GM23338 (cell line): Measurements from ENCODE around the gene CPSF4L. TPM values are rescaled to one million over a fixed set of nuclear protein-coding genes. Genes with fewer than 3 reads are reported as not detected.

Experiments used
- ATAC-seq: fragments of 200-7000 bp; cut with Tn5 transposase; 3 replicates; pipeline ENCODE4 v1.9.1; 2020
- DNase-seq: peaks from one replicate; pipeline ENCODE4 v3.0.0-alpha.2; 2015; ENCODE audit warnings: low spot score
- H2AFZ ChIP-seq: fragments of 200-600 bp; sonication (generic); 2 replicates; pipeline ENCODE4 v1.8.0; 2016; ENCODE audit warnings: antibody characterized with exemption, mild to moderate bottlenecking, moderate library complexity
- H3F3A ChIP-seq: fragments of 200-600 bp; sonication (generic); replicated peaks from 2 replicates; pipeline ENCODE4 v1.8.0; 2017; ENCODE audit warnings: antibody characterized with exemption, mixed run types, low read depth
- H3K27ac ChIP-seq: fragments of 200-600 bp; sonication (generic); 2 replicates; pipeline ENCODE4 v1.6.1; 2016; ENCODE audit warnings: low read depth
- H3K27me3 ChIP-seq: fragments of 200-600 bp; sonication (generic); 2 replicates; pipeline ENCODE4 v1.8.0; 2016; ENCODE audit warnings: mild to moderate bottlenecking, mixed run types, moderate library complexity; ENCODE audit not compliant: insufficient read depth
- H3K36me3 ChIP-seq: fragments of 200-600 bp; sonication (generic); 2 replicates; pipeline ENCODE4 v1.8.0; 2016; ENCODE audit warnings: mild to moderate bottlenecking; ENCODE audit not compliant: insufficient read depth
- H3K4me1 ChIP-seq: fragments of 200-600 bp; sonication (generic); 2 replicates; pipeline ENCODE4 v1.8.0; 2016; ENCODE audit warnings: mild to moderate bottlenecking, moderate library complexity; ENCODE audit not compliant: insufficient read depth
- H3K4me2 ChIP-seq: fragments of 200-600 bp; sonication (generic); 2 replicates; pipeline ENCODE4 v1.7.1; 2017; ENCODE audit warnings: mixed run types
- H3K4me3 ChIP-seq: fragments of 200-600 bp; sonication (generic); 2 replicates; pipeline ENCODE4 v1.6.1; 2016; ENCODE audit warnings: mixed run types
- H3K79me2 ChIP-seq: fragments of 200-600 bp; sonication (generic); replicated peaks from 2 replicates; pipeline ENCODE4 v1.8.0; 2017; ENCODE audit warnings: mild to moderate bottlenecking; ENCODE audit not compliant: insufficient read depth
- H3K9me2 ChIP-seq: fragments of 200-600 bp; sonication (generic); 2 replicates; pipeline ENCODE4 v1.8.0; 2017; ENCODE audit not compliant: insufficient read depth
- H4K20me1 ChIP-seq: fragments of 200-600 bp; sonication (generic); replicated peaks from 2 replicates; pipeline ENCODE4 v1.8.0; 2017; ENCODE audit warnings: mild to moderate bottlenecking; ENCODE audit not compliant: insufficient read depth
- H3K27ac Mint-ChIP-seq: 2 replicates; pipeline ENCODE4 v1.8.0; 2020; ENCODE audit warnings: inconsistent platforms, mild to moderate bottlenecking, moderate library complexity, mixed read lengths
- H3K27me3 Mint-ChIP-seq: 3 replicates; pipeline ENCODE4 v1.8.0; 2022; ENCODE audit warnings: low read depth, mild to moderate bottlenecking, moderate library complexity, mixed read lengths, inconsistent platforms; ENCODE audit not compliant: insufficient read depth, poor library complexity
- H3K36me3 Mint-ChIP-seq: 3 replicates; pipeline ENCODE4 v1.8.0; 2021; ENCODE audit warnings: low read depth, mild to moderate bottlenecking, inconsistent platforms, moderate library complexity, mixed read lengths
- H3K4me1 Mint-ChIP-seq: 3 replicates; pipeline ENCODE4 v1.8.0; 2020; ENCODE audit warnings: mild to moderate bottlenecking, inconsistent platforms, mixed read lengths
- H3K4me3 Mint-ChIP-seq: 3 replicates; pipeline ENCODE4 v1.8.0; 2021; ENCODE audit warnings: moderate library complexity, mild to moderate bottlenecking, inconsistent platforms, mixed read lengths
- H3K9me3 Mint-ChIP-seq: 3 replicates; pipeline ENCODE4 v1.8.0; 2020; ENCODE audit warnings: moderate library complexity, mild to moderate bottlenecking, inconsistent platforms, mixed read lengths
- CREB1 ChIP-seq: fragments of 250-450 bp; sonication (Bioruptor Pico); IDR thresholded peaks from 2 replicates; pipeline ENCODE4 v1.5.0; 2020; ENCODE audit warnings: low read depth, mild to moderate bottlenecking, moderate library complexity
- EZH2 ChIP-seq: fragments of 200-600 bp; sonication (generic); IDR thresholded peaks from one replicate; pipeline ENCODE4 v1.8.0; 2017; ENCODE audit warnings: antibody characterized with exemption, mild to moderate bottlenecking, low read depth; ENCODE audit not compliant: unreplicated experiment
- EZH2phosphoT487 ChIP-seq: fragments of 200-600 bp; sonication (generic); IDR thresholded peaks from one replicate; pipeline ENCODE4 v1.8.1; 2018; ENCODE audit warnings: antibody characterized with exemption; ENCODE audit not compliant: unreplicated experiment
- JUNB ChIP-seq: IDR thresholded peaks from one replicate; pipeline ENCODE4 v1.6.1; 2016; ENCODE audit warnings: antibody characterized with exemption; ENCODE audit not compliant: unreplicated experiment
- NANOG ChIP-seq: IDR thresholded peaks from 2 replicates; pipeline ENCODE4 v1.6.1; 2016; ENCODE audit warnings: antibody characterized with exemption, borderline replicate concordance
- POLR2AphosphoS5 ChIP-seq: IDR thresholded peaks from 2 replicates; pipeline ENCODE4 v1.6.1; 2016; ENCODE audit warnings: antibody characterized with exemption, low read depth
- STAT1 ChIP-seq: IDR thresholded peaks from one replicate; pipeline ENCODE4 v1.6.1; 2016; ENCODE audit warnings: antibody characterized with exemption; ENCODE audit not compliant: unreplicated experiment
- ZNF114 ChIP-seq: fragments of 250-450 bp; sonication (Bioruptor Pico); IDR thresholded peaks from 2 replicates; pipeline ENCODE4 v1.5.0; 2020; ENCODE audit warnings: mild to moderate bottlenecking, moderate library complexity
- ZNF331 ChIP-seq: fragments of 250-450 bp; sonication (Bioruptor Pico); IDR thresholded peaks from 2 replicates; pipeline ENCODE4 v1.5.0; 2020; ENCODE audit warnings: low read depth, mild to moderate bottlenecking, moderate library complexity
- polyA plus RNA-seq: library from polyadenylated mRNA; unstranded; fragments of >200 nt; fragmentation: Nextera tagmentation; extraction: Ambion mirVana; gene quantifications from 2 replicates; pipeline ENCODE4 v1.2.1, GENCODE V29; 2016
- total RNA-seq: library from RNA; depleted of rRNA; stranded (reverse); fragments of >200 nt; shearing (Covaris generic); gene quantifications from 2 replicates; pipeline ENCODE4 v1.2.3, GENCODE V29; 2014
- TF ChIP-seq, protein P1 (sequence below): IDR thresholded peaks from one replicate; pipeline ENCODE4 v1.6.1; 2018; ENCODE audit warnings: antibody characterized with exemption; ENCODE audit not compliant: unreplicated experiment
- TF ChIP-seq, protein P2 (sequence below), 2 experiments: fragments of 200-600 bp in 1 of 2; sonication (generic) in 1 of 2; conservative IDR thresholded peaks; 2 replicates each; pipeline versions ENCODE4 v1.5.1 to v1.6.1; 2016 to 2017; ENCODE audit warnings: antibody characterized with exemption in 2 of 2, low read depth in 2 of 2, mild to moderate bottlenecking in 2 of 2, moderate library complexity in 1 of 2

Gene CPSF4L
- total and polyA plus RNA-seq, 2 experiments from 2014 or later = not detected

DNA sequence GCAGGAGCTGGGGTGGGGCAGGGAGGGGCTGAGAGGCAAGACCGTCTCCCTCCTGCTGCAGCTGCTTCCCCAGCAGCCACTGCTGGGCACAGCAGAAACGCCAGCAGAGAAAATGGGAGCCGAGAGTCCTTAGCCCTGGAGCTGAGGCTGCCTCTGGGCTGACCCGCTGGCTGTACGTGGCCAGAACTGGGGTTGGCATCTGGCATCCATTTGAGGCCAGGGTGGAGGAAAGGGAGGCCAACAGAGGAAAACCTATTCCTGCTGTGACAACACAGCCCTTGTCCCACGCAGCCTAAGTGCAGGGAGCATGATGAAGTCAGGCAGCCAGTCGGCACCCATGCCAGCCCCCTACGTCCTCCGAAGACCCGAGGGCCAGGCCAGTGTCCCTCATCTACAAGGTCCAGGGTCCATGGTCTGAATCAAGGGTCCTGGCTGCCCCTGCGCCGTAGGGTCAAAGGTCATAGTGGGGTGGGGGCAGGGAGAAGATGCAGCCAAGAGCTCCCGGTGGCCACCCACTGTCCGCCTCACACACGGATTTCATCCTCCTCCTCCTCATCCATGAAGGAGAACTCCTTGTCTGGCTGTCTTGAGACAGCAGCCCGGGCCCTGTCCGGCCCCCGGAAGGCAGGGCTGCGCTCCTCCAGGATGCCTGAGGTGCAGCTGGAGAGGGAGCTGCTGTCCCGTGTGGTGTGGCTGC is 23.4 kb upstream of the CPSF4L start:
- no peak overlapping the region for H3K4me2 ChIP-seq
- ATAC-seq = no peak
- H3K4me1 ChIP-seq = peaks cover 17% of the 10 kb centered on the region

DNA sequence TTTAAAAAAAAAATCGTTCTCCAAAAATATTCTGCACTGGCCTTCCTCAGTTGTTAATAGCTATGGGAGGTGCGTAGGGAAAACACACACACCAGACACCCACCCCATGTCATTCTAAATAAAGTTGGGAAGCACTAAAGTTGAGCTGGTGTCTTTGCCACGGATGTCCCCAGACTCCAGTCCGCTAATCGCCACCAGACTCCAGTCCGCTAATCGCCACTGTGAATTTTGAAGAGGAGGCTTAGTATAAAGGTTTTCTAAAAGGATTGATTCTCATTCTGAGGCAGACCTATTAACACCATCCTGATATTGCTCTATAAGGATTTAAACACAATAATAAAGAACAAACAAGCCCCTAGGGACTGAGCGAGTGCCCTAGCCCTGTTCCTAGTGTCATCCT is 22.7 kb upstream of the CPSF4L start:
- H3K4me3 Mint-ChIP-seq = no peak overlapping the region
- no peaks in the 10 kb centered on the region for H4K20me1 ChIP-seq
- H3K27ac Mint-ChIP-seq = no peak overlapping the region
- no peaks in the 10 kb centered on the region for H3K9me3 Mint-ChIP-seq
- H3K27ac ChIP-seq = no peak overlapping the region
- H3K36me3 ChIP-seq = no peaks in the 10 kb centered on the region
- no peak overlapping the region for H2AFZ ChIP-seq
- no peaks in the 10 kb centered on the region; the same call in 2 of the 3 replicates for H3K36me3 Mint-ChIP-seq
- H3K79me2 ChIP-seq = no peaks in the 10 kb centered on the region
- no peaks in the 10 kb centered on the region for H3K27me3 ChIP-seq
- peaks cover 17% of the 10 kb centered on the region for H3K4me1 ChIP-seq
- H3K9me2 ChIP-seq = no peaks in the 10 kb centered on the region
- DNase-seq (no peak), ATAC-seq (no peak)
- peaks cover 14% of the 10 kb centered on the region for H3K27me3 Mint-ChIP-seq
- peaks cover 35% of the 10 kb centered on the region for H3K4me1 Mint-ChIP-seq
- H3K4me3 ChIP-seq = no peak overlapping the region
- no peaks in the 10 kb centered on the region for H3F3A ChIP-seq
- 0 out of 2 replicates have a peak overlapping the region, but pooled peaks have one; percentile 44 for H3K4me2 ChIP-seq
- TF ChIP-seq EZH2phosphoT487 = no peak
- TF ChIP-seq POLR2AphosphoS5 = no peak
- no peak for TF ChIP-seq JUNB
- TF ChIP-seq ZNF331 = no peak
- TF ChIP-seq EZH2 = no peak
- TF ChIP-seq STAT1 = no peak
- TF ChIP-seq, protein P1, sequence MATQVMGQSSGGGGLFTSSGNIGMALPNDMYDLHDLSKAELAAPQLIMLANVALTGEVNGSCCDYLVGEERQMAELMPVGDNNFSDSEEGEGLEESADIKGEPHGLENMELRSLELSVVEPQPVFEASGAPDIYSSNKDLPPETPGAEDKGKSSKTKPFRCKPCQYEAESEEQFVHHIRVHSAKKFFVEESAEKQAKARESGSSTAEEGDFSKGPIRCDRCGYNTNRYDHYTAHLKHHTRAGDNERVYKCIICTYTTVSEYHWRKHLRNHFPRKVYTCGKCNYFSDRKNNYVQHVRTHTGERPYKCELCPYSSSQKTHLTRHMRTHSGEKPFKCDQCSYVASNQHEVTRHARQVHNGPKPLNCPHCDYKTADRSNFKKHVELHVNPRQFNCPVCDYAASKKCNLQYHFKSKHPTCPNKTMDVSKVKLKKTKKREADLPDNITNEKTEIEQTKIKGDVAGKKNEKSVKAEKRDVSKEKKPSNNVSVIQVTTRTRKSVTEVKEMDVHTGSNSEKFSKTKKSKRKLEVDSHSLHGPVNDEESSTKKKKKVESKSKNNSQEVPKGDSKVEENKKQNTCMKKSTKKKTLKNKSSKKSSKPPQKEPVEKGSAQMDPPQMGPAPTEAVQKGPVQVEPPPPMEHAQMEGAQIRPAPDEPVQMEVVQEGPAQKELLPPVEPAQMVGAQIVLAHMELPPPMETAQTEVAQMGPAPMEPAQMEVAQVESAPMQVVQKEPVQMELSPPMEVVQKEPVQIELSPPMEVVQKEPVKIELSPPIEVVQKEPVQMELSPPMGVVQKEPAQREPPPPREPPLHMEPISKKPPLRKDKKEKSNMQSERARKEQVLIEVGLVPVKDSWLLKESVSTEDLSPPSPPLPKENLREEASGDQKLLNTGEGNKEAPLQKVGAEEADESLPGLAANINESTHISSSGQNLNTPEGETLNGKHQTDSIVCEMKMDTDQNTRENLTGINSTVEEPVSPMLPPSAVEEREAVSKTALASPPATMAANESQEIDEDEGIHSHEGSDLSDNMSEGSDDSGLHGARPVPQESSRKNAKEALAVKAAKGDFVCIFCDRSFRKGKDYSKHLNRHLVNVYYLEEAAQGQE = no peak
- no peak for TF ChIP-seq NANOG
- TF ChIP-seq, protein P2, sequence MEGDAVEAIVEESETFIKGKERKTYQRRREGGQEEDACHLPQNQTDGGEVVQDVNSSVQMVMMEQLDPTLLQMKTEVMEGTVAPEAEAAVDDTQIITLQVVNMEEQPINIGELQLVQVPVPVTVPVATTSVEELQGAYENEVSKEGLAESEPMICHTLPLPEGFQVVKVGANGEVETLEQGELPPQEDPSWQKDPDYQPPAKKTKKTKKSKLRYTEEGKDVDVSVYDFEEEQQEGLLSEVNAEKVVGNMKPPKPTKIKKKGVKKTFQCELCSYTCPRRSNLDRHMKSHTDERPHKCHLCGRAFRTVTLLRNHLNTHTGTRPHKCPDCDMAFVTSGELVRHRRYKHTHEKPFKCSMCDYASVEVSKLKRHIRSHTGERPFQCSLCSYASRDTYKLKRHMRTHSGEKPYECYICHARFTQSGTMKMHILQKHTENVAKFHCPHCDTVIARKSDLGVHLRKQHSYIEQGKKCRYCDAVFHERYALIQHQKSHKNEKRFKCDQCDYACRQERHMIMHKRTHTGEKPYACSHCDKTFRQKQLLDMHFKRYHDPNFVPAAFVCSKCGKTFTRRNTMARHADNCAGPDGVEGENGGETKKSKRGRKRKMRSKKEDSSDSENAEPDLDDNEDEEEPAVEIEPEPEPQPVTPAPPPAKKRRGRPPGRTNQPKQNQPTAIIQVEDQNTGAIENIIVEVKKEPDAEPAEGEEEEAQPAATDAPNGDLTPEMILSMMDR (conservative IDR thresholded peaks at IDR 0.05; ENCODE audit: low read depth in 2 of 2) = no peak

More for the DNA sequence above, 23.4 kb upstream of the CPSF4L start:
- H3K27ac ChIP-seq = no peak overlapping the region
- H3K36me3 Mint-ChIP-seq = no peaks in the 10 kb centered on the region; the same call in 2 of the 3 replicates
- peaks cover 40% of the 10 kb centered on the region for H3K4me1 Mint-ChIP-seq
- H2AFZ ChIP-seq = no peak overlapping the region
- no peaks in the 10 kb centered on the region for H3K36me3 ChIP-seq
- H3K9me2 ChIP-seq = no peaks in the 10 kb centered on the region
- no peaks in the 10 kb centered on the region for H3F3A ChIP-seq
- no peak overlapping the region for H3K27ac Mint-ChIP-seq
- H3K27me3 ChIP-seq = no peaks in the 10 kb centered on the region
- H4K20me1 ChIP-seq = no peaks in the 10 kb centered on the region
- no peak for DNase-seq
- no peak overlapping the region for H3K4me3 Mint-ChIP-seq
- no peaks in the 10 kb centered on the region for H3K79me2 ChIP-seq
- no peak overlapping the region for H3K4me3 ChIP-seq
- H3K9me3 Mint-ChIP-seq = no peaks in the 10 kb centered on the region
- peaks cover 14% of the 10 kb centered on the region for H3K27me3 Mint-ChIP-seq
- TF ChIP-seq, protein P2 (conservative IDR thresholded peaks at IDR 0.05; ENCODE audit: low read depth in 2 of 2) = no peak
- TF ChIP-seq CREB1 (CRISPR knock-in tag) (no peak), ZNF331 (no peak), ZNF114 (CRISPR knock-in tag) (no peak), POLR2AphosphoS5 (no peak), NANOG (no peak), EZH2 (no peak), STAT1 (no peak)
